Measurements from ENCODE around the gene TCF20.

TCF20 gene

GRCh38 chr22:42229455-42230149 lies 40.9 kb downstream of the TCF20 start:
- H3K4me1 ChIP-seq (ENCODE audit: control insufficient read depth, insufficient read depth, low read length): peaks cover 18% of the 10 kb centered on the region
- no peaks in the 10 kb centered on the region for H3K36me3 ChIP-seq (ENCODE audit: control insufficient read depth in 2 of 2, insufficient read depth in 2 of 2, low read length in 2 of 2)
- no peak overlapping the region for H3K9ac ChIP-seq (ENCODE audit: low read length in 2 of 2)
- no peak overlapping the region for H3K27ac ChIP-seq (ENCODE audit: low read length)
- H3K9me3 ChIP-seq (ENCODE audit: control insufficient read depth in 2 of 2, low read length in 2 of 2): no peaks in the 10 kb centered on the region
- H3K4me3 ChIP-seq (ENCODE audit: low read length in 2 of 2): no peak overlapping the region
- no peaks in the 10 kb centered on the region for H3K27me3 ChIP-seq (ENCODE audit: control insufficient read depth in 1 of 2, insufficient read depth in 2 of 2, low read length in 2 of 2)

GRCh38 chr22:42228483-42228882 lies 42.0 kb downstream of the TCF20 start:
- no peaks in the 10 kb centered on the region for H3K27me3 ChIP-seq (ENCODE audit: control insufficient read depth in 1 of 2, insufficient read depth in 2 of 2, low read length in 2 of 2)
- H3K9ac ChIP-seq (ENCODE audit: low read length in 2 of 2): no peak overlapping the region
- no peaks in the 10 kb centered on the region for H3K9me3 ChIP-seq (ENCODE audit: control insufficient read depth in 2 of 2, low read length in 2 of 2)
- H3K4me3 ChIP-seq (ENCODE audit: low read length in 2 of 2): no peak overlapping the region
- H3K36me3 ChIP-seq (ENCODE audit: control insufficient read depth in 2 of 2, insufficient read depth in 2 of 2, low read length in 2 of 2): no peaks in the 10 kb centered on the region
- H3K4me1 ChIP-seq (ENCODE audit: control insufficient read depth, insufficient read depth, low read length): peaks cover 18% of the 10 kb centered on the region
- H3K27ac ChIP-seq (ENCODE audit: low read length): peak overlapping the region; percentile 8

- H3K9ac ChIP-seq (ENCODE audit: low read length in 2 of 2): no peak overlapping the region
- H3K36me3 ChIP-seq (ENCODE audit: control insufficient read depth in 2 of 2, insufficient read depth in 2 of 2, low read length in 2 of 2): no peaks in the 10 kb centered on the region
- no peaks in the 10 kb centered on the region for H3K27me3 ChIP-seq (ENCODE audit: control insufficient read depth in 1 of 2, insufficient read depth in 2 of 2, low read length in 2 of 2)
- no peak overlapping the region for H3K27ac ChIP-seq (ENCODE audit: low read length)
- H3K9me3 ChIP-seq (ENCODE audit: control insufficient read depth in 2 of 2, low read length in 2 of 2): no peaks in the 10 kb centered on the region
- H3K4me1 ChIP-seq (ENCODE audit: control insufficient read depth, insufficient read depth, low read length): peaks cover 18% of the 10 kb centered on the region
- H3K4me3 ChIP-seq (ENCODE audit: low read length in 2 of 2): no peak overlapping the region
These were observed 43.0 kb downstream of the TCF20 start for GRCh38 chr22:42227435-42227834.

- Histone ChIP-seq H3K9ac (ENCODE audit: low read length in 2 of 2) (no peak overlapping the region), H3K27me3 (ENCODE audit: control insufficient read depth in 1 of 2, insufficient read depth in 2 of 2, low read length in 2 of 2) (no peaks in the 10 kb centered on the region), H3K27ac (ENCODE audit: low read length) (no peak overlapping the region), H3K4me1 (ENCODE audit: control insufficient read depth, insufficient read depth, low read length) (peaks cover 18% of the 10 kb centered on the region), H3K9me3 (ENCODE audit: control insufficient read depth in 2 of 2, low read length in 2 of 2) (no peaks in the 10 kb centered on the region), H3K36me3 (ENCODE audit: control insufficient read depth in 2 of 2, insufficient read depth in 2 of 2, low read length in 2 of 2) (no peaks in the 10 kb centered on the region), H3K4me3 (ENCODE audit: low read length in 2 of 2) (no peak overlapping the region)
These were observed 44.6 kb downstream of the TCF20 start for GRCh38 chr22:42225841-42226240.

DNA sequence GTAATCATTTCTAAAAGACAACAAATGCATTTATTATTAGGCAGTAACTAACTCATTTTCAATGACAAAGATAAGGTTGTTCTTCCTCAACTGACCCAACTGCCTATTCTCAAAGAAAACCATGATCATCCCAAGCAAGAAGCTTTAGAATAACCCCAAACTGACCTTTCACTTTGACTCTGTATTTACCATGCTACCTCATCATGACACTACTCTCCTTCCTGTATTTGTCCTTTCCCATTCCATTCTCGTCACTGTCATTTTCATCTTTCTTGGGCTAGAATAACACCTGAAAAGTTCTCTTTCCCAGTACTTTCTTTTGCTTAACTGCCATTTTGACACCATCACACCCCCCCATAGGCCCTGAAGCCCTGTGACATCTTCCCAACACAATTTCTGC lies 48.3 kb downstream of the TCF20 start:
- no peaks in the 10 kb centered on the region for H3K27me3 ChIP-seq (ENCODE audit: control insufficient read depth in 1 of 2, insufficient read depth in 2 of 2, low read length in 2 of 2)
- H3K4me3 ChIP-seq (ENCODE audit: low read length in 2 of 2): no peak overlapping the region
- H3K9me3 ChIP-seq (ENCODE audit: control insufficient read depth in 2 of 2, low read length in 2 of 2): no peaks in the 10 kb centered on the region
- no peak overlapping the region for H3K9ac ChIP-seq (ENCODE audit: low read length in 2 of 2)
- peaks cover 16% of the 10 kb centered on the region for H3K4me1 ChIP-seq (ENCODE audit: control insufficient read depth, insufficient read depth, low read length)
- H3K27ac ChIP-seq (ENCODE audit: low read length): no peak overlapping the region
- H3K36me3 ChIP-seq (ENCODE audit: control insufficient read depth in 2 of 2, insufficient read depth in 2 of 2, low read length in 2 of 2): no peaks in the 10 kb centered on the region
